Measurements from ENCODE around the gene PAWR. TPM values are rescaled to one million over a fixed set of nuclear protein-coding genes. Genes with fewer than 3 reads are reported as not detected.

Gene PAWR
- 10.5 TPM for total RNA-seq
- long read RNA-seq, full-length matches to known transcripts: 3 of 11 reads
- long read RNA-seq, partial matches to known transcripts: 3 of 11 reads
- long read RNA-seq, other reads (novel, unspliced or antisense): 5 of 11 reads

DNA sequence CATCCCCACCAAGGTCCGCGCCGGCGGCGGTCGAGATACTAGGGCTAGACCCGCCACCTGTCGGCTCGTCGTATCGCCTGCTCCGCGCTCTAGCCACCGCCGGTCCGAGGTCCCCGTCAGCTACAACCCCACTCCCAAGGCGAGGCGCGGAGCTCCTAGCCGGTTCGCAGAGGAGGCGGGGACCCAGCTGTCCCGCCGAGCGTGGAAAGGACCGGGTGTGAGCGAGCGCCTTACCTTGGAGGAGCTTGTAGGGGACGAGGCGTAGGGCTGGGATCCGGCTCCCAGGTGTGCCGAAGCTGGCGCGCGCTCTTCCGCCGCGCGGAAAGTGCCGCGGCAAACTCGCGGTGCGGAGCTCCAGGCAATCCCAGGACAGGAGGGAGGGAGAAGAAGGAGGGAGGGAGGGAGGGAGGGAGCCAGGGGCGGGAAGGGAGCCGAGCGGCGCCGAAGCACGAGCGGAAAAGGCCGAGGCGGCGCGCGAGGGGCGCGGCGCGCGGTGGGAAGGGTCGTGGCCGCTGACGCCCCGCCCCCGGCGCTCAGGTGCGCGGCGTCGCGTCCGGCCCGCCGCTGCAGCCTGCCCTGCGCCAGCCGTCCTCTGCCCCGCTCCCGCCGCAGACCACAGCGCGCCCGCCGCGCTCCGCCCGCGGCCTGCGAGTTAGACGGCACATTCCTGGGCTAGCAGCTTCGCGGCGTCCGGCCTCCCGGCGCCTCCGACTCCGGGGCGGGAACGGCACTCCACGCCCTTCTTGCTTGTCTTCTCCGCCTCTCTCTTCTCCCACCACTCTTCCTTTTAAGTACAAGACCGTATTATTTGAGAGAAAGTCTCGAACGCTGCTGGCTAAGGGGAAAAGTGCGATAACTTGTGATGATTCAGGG, at the start of gene PAWR:
Gene PAWR (minus strand): TSS at position 327 of the 873 bp plus-strand sequence. CDS start 720 bp downstream, outside the sequence.
- H3K27ac ChIP-seq (replicated peaks): peak within 1 kb of the TSS; percentile 79
- H3K9me3 ChIP-seq (replicated peaks): no peaks in the 10 kb centered on the region
- peak; percentile 47 for DNase-seq
- peaks cover 24% of the 10 kb centered on the region for H3K27me3 ChIP-seq (ENCODE audit: low read depth)
- peaks cover 30% of the 10 kb centered on the region for H3K4me1 ChIP-seq
- H3K36me3 ChIP-seq: no peaks in the 10 kb centered on the region
- peak within 1 kb of the TSS; percentile 92 for H3K4me3 ChIP-seq
- intact Hi-C loops (cut with micrococcal nuclease): no loop called here
- TF ChIP-seq CTCF (IDR thresholded peaks at IDR 0.05; ENCODE audit: borderline replicate concordance): peak; percentile 32

- H3K36me3 ChIP-seq: no peaks in the 10 kb centered on the region
- peak; percentile 73 for TF ChIP-seq CTCF (IDR thresholded peaks at IDR 0.05; ENCODE audit: borderline replicate concordance)
- intact Hi-C loops (cut with micrococcal nuclease): loop anchor here (5.0 kb wide), 1 partner anchor 181 kb away; no protein-coding TSS in a partner anchor
- no peak overlapping the region for H3K4me3 ChIP-seq
- no peak overlapping the region for H3K27ac ChIP-seq (replicated peaks)
- no peaks in the 10 kb centered on the region for H3K9me3 ChIP-seq (replicated peaks)
- no peaks in the 10 kb centered on the region for H3K27me3 ChIP-seq (ENCODE audit: low read depth)
- H3K4me1 ChIP-seq: no peaks in the 10 kb centered on the region
- DNase-seq: no peak
These were observed 47.3 kb upstream of the PAWR start for GRCh38 chr12:79737875-79738718.

GRCh38 chr12:79732638-79733037, 41.9 kb upstream of the PAWR start:
- no peak for DNase-seq
- no peaks in the 10 kb centered on the region for H3K27me3 ChIP-seq (ENCODE audit: low read depth)
- no peak for TF ChIP-seq CTCF (IDR thresholded peaks at IDR 0.05; ENCODE audit: borderline replicate concordance)
- intact Hi-C loops (cut with micrococcal nuclease): no loop called here
- H3K9me3 ChIP-seq (replicated peaks): no peaks in the 10 kb centered on the region
- H3K36me3 ChIP-seq: no peaks in the 10 kb centered on the region
- no peaks in the 10 kb centered on the region for H3K4me1 ChIP-seq
- no peak overlapping the region for H3K4me3 ChIP-seq
- no peak overlapping the region for H3K27ac ChIP-seq (replicated peaks)

- Histone ChIP-seq H3K9me3 (replicated peaks) (no peaks in the 10 kb centered on the region), H3K4me3 (no peak overlapping the region), H3K4me1 (no peaks in the 10 kb centered on the region), H3K36me3 (no peaks in the 10 kb centered on the region), H3K27me3 (ENCODE audit: low read depth) (no peaks in the 10 kb centered on the region), H3K27ac (replicated peaks) (no peak overlapping the region)
- TF ChIP-seq CTCF (IDR thresholded peaks at IDR 0.05; ENCODE audit: borderline replicate concordance): no peak
- DNase-seq: no peak
- intact Hi-C loops (cut with micrococcal nuclease): no loop called here
These were observed 35.2 kb upstream of the PAWR start for GRCh38 chr12:79725987-79726386.

DNA sequence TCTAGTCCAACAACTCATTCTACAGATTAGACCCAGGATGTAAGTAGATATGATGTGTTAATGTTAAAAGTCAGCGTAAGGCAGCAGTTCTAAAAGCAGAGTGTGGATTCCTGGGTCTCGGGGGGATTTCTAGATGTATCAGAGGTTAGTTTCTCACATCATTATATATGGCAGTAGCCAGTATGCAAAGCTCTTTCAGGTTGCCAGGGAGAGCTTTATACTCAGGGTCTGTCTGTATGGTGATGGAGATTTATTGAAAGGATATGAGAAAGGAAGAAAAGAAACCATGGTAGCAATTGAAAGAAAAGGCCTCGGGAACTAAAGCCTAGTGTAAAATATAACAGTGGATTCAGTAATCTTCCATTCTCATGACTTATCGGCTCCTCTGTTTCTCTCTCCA, 26.2 kb upstream of the PAWR start:
- Histone ChIP-seq H3K9me3 (replicated peaks) (no peaks in the 10 kb centered on the region), H3K4me3 (no peak overlapping the region), H3K36me3 (no peaks in the 10 kb centered on the region), H3K4me1 (no peaks in the 10 kb centered on the region), H3K27me3 (ENCODE audit: low read depth) (peaks cover 26% of the 10 kb centered on the region), H3K27ac (replicated peaks) (no peak overlapping the region)
- intact Hi-C loops (cut with micrococcal nuclease): no loop called here
- no peak for DNase-seq
- TF ChIP-seq CTCF (IDR thresholded peaks at IDR 0.05; ENCODE audit: borderline replicate concordance): no peak

Measured in left ventricle myocardium inferior (tissue), 1 donor.